HG02981 (cell line): ENCODE measurements around the gene HIRIP3.
A peak's percentile ranks its signal among the peaks of the same experiment; 100 is the strongest.

Experiments
- ATAC-seq: cut with Tn5 transposase; IDR thresholded peaks from one replicate; pipeline ENCODE4 v1.9.1; 2021; ENCODE audit warnings: mild to moderate bottlenecking, moderate library complexity; ENCODE audit not compliant: unreplicated experiment

HIRIP3 gene

GRCh38 chr16:29985271-29985811, 10.1 kb downstream of the HIRIP3 start:
- ATAC-seq = no peak

DNA sequence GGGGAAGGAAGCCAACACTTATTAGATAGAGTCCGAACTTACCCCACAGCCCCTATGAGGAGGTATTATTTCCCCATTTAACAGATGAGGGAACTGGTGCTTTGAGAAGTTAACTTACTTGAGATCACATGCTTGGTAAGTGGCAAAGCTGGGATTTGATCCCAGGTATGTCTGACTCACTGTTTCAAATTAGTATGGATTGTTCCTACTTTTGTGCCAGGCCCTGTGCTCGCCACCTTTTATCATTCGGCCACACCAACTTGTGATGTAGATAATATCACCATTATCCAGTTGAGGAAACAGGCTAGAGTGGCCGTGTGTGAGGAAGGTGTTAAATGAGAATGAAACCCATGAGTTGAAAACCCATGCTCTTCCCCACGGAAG, 10.7 kb downstream of the HIRIP3 start:
- ATAC-seq = no peak

DNA sequence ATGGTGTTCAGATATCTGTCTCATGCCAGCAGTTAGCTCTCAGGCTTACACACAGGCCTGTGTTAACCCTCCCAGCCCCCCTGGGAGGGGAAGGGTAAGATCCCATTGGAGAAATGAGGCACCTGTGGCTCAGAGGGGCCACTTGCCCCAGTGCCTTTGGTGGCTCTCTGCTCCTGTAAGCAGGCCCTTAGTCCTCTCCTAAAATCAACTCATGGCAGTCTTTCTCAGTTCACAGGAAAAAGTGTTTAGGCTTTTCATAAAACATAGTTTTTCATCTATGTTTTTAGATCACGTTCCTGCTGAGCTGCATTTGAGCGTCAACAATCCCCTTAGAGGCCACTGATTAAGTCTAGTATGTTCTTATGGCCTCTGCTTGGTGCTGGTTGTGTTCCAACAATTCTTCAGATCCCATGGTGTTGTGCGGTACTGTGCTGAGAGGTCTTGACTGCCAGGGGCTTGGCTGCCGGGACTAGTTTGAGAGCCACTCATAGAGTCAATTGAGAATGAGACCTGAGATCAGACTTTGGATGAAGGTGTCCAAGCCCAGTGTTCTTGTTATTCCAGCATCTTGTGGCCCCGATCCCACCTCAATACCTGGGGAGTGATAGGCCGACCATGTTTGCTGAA, 11.2 kb downstream of the HIRIP3 start:
- no peak for ATAC-seq

DNA sequence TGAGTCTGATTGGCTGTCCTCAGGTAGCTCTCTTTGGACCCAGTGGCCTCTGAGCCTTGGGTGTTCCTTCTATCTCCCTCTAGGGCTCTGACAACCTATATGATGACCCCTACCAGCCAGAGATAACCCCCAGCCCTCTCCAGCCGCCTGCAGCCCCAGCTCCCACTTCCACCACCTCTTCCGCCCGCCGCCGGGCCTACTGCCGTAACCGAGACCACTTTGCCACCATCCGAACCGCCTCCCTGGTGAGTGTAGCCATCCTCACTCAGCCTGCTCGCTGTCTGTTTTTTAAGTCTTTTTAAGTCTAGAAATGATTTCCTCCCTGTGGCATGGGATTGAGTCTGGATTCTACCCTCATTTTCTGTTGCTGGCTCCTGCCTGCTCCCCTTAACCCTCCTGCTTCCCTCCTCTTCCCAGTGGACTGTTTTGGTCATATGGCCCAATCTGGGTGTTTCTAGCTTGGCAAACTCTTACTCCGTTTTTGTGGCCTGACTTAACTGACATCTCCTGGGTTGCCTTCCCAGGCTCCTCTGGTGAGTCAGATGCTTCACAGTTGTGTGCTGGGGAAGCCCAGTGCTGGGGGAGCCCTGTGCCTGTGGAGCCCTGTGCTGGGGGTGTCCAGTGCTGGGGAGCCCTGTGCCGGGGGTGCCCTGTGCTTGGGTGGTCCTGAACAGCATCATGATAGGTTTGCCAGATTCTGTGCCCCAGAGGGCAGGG, 11.8 kb downstream of the HIRIP3 start:
- no peak for ATAC-seq

DNA sequence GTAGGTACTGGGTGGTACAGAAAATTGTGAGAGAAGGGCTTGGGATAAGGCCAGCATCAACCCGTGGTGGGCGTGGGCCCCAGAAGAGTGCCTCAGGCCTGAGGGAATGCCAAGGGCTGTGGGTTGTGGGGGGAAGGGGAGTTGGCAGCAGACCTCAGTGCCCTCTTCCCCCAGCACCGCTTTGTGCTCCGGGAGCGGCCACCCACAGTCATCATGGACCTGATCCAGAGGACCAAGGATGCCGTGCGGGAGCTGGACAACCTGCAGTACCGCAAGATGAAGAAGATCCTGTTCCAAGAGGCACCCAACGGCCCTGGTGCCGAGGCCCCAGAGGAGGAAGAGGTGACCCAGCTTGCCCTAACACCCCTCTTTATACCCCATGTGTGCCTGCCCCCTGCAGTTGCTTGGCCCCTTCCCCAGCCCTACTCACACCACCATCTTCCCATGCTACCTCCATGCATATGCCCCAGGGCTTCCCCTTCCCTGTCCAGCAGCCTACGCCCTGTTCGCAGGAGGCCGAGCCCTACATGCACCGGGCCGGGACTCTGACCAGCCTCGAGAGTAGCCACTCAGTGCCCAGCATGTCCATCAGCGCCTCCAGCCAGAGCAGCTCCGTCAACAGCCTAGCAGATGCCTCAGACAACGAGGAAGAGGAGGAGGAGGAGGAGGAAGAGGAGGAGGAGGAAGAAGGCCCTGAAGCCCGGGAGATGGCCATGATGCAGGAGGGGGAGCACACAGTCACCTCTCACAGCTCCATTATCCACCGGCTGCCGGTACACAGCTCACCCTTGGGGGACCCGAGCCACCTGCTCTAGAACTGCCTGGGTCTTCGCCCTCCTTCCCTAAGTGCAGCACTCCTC, 12.6 kb downstream of the HIRIP3 start:
- ATAC-seq = no peak

DNA sequence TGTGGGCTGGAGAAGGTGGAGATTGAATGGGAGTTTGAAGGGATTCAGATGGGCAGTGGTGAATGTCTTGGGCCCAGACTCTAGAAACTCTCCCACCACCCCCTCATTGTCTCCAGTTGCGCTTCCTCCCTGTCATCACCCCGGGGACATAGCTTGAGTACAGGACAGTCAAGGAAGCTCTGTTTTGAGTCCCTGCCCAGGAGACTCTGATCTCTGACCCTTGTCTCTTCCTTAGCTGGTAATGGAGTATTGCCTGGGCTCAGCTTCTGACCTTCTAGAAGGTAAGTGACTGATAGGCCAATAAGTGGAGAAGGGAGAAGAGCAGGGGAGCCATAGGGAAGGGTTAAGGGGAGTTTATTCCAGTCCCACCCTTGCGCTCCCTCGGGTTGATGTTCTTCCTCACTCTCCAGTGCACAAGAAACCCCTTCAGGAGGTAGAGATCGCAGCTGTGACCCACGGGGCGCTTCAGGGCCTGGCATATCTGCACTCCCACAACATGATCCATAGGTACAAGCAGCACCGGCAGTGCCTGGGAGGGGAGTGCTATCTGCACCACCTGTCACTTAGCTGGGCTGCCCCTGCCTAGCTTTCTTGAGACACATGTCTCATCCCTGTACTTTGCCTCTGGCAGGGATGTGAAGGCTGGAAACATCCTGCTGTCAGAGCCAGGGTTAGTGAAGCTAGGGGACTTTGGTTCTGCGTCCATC, 16.7 kb downstream of the HIRIP3 start:
- no peak for ATAC-seq

DNA sequence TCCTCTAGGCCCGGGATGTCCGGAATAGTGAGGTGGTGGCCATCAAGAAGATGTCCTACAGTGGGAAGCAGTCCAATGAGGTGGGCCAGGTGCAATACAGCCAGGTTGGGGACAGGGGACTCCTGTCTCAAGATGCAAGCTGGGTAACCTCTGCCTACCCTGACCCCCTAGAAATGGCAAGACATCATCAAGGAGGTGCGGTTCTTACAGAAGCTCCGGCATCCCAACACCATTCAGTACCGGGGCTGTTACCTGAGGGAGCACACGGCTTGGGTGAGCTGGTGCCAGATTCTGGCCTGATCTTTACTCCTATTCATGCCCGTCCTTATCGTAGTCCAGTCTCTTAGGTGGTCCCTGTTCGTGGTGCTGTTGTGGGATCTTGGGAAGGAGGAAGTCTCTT, 17.3 kb downstream of the HIRIP3 start:
- no peak for ATAC-seq

GRCh38 chr16:29977063-29977825, 18.2 kb downstream of the HIRIP3 start:
- no peak for ATAC-seq

DNA sequence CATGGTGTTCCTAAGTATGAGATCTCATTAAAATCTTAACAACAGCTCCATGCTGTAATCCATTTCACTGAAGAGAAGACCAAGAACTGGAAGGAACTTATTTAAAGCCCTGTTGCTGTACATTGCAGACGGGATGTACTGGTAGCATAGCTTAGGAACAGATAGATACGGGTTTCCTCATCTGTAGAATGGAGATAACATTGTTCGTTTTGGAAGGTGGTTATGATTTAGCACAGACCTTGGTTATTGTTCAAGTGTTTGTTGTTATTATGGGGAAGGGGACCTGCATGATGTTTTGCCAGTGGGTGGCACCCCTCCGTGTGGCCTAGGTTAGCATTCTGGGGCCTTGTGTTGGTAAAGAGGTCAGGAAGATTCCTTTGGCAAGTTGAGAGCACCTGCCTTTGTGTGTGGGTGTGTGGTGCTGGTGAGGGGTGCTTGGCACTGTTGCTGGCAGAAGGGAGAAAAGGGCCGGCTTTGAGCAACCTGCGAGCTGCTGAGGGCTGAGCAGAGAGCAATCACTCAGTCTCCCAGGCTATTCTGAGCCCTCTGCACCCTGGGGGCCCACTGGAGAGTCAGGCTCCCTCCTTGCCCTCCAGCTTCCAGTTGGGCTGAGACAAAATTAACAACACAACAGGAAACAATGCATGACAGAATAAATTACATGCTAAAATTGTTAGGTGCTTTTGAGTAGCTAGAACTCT, 19.5 kb downstream of the HIRIP3 start:
- ATAC-seq = no peak

DNA sequence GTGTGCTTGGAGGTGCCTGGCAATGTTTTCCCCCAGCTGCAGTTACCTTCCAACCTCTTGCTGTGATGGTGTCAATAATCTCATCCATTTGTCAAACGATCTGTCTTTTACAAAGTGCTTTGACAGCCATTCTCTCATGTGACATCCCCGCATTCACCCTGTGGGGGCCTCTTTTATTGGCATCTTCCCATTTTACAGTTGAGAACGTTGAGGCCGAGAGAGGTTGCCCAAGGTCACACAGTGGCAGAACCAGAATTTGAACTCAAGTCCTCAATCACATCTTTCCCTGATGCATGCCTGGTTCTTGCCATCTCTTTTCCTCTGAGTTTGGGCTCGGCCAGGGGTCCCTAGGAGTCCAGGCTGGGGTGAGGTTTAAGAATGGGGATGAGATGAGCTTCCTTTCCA, 20.3 kb downstream of the HIRIP3 start:
- ATAC-seq = no peak

DNA sequence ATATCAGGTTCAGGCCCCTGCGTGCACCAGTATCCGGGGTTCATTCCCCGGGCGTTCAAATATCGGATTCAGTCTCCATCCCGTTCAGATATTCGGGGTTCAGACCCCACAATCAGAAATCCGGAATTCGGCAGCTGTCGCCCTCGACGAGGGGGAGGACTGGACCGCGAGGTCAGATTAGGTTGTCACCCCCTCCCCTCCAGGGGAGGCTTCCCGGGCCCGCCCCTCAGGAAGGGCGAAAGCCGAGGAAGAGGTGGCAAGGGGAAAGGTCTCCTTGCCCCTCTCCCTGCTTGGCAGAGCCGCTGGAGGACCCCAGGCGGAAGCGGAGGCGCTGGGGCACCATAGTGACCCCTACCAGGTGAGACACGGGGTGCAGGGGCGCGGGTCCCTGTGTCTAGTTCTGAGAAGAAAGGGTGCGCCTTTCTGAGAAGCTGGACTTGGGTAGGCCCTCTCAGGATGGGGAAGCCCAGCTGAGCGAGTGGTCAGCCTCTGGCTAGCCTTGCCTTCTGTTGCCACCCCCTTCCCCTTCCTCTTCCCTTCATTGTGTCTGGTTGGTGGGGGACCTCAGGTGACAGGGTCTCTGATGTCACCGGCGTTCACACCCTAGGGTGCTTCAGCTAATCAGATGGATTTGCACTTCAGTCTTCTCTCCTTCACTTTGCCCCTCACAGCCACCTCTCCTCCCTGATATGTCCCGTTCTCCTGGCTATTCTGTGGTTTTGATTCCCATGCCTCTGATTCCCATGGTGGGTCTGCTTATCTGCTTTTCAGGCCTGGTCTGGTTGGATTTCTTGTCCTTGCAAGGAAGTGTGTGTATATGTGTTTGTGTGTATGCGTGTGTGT, 20.9 kb downstream of the HIRIP3 start:
- ATAC-seq = no peak

DNA sequence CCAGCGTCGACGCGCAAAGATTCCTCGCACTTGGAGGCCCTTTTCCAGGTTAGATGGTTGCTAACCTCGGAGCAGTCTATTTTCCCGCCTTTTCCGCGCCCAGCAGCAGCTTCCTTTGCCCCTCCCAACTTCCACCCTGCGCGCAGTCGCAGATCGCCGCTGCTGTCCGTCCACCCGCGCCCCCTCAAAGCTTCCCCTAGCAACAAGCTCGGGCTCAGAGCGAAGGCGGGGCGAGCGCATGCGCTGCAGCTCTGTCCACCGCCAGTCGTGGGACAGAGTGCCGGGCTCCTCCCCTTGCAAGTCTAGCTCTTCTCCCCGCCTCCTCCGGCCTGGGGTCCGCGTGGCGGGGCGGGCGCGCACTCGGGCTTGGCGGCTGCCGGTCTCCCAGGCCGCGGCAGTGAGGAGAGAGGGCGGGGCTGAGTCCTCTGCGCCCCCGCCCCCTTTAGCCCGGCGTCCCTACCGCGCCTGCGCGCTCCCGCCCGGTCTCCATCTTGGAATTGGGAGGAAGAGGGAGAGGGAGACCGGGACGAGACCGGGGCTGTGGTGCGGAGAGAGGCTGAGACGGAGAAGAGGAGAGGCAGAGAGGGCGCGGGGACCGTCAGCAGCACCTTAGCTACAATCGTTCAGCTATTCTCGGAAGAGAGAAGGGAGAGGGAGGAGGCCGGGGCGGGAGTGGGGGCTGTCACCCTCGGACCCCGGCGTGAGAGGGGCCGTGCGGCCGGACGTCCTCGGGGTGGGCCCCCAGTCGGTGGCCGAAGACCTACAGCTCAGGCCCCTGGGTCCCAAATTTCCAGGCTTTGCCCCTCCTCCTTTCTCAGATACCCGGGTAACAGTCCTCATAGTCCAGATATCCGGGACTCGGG, 21.8 kb downstream of the HIRIP3 start, which contains the start of gene TAOK2:
Gene TAOK2 (plus strand): TSS at position 485 of the 863 bp plus-strand sequence. CDS start 3,905 bp downstream, outside the sequence.
- peak; percentile 86 for ATAC-seq

GRCh38 chr16:29972992-29973383, 22.4 kb downstream of the HIRIP3 start:
- ATAC-seq = no peak

GRCh38 chr16:29972500-29972899, 22.9 kb downstream of the HIRIP3 start:
- ATAC-seq = no peak

GRCh38 chr16:29971304-29971703, 24.1 kb downstream of the HIRIP3 start:
- ATAC-seq = no peak

GRCh38 chr16:29968205-29968604, 27.2 kb downstream of the HIRIP3 start:
- no peak for ATAC-seq

GRCh38 chr16:29963021-29963743, 32.2 kb downstream of the HIRIP3 start:
- no peak for ATAC-seq
